Hepatocyte (in vitro differentiated cells): ENCODE measurements around the gene SESN1. TPM values are rescaled to one million over a fixed set of nuclear protein-coding genes. Genes with fewer than 3 reads are reported as not detected.

Experiments used
- DNase-seq: peaks from one replicate; pipeline ENCODE4 v3.0.0-alpha.2; 2016; ENCODE audit warnings: low spot score
- H2AFZ ChIP-seq: fragments of 200-600 bp; sonication (generic); 2 replicates; pipeline ENCODE4 v1.6.0; 2016; ENCODE audit warnings: antibody characterized with exemption, mild to moderate bottlenecking
- H3K27ac ChIP-seq: fragments of 200-600 bp; sonication (generic); 2 replicates; pipeline ENCODE4 v1.5.1; 2016; ENCODE audit warnings: mild to moderate bottlenecking
- H3K27me3 ChIP-seq: fragments of 200-600 bp; sonication (generic); 2 replicates; pipeline ENCODE4 v1.6.1; 2016
- H3K36me3 ChIP-seq: fragments of 200-600 bp; sonication (generic); replicated peaks from 2 replicates; pipeline ENCODE4 v1.5.1; 2016; ENCODE audit warnings: low read depth; ENCODE audit not compliant: insufficient read depth
- H3K4me1 ChIP-seq: fragments of 200-600 bp; sonication (generic); 2 replicates; pipeline ENCODE4 v1.5.1; 2016; ENCODE audit warnings: mild to moderate bottlenecking, moderate library complexity; ENCODE audit not compliant: insufficient read depth
- H3K4me2 ChIP-seq: fragments of 200-600 bp; sonication (generic); 2 replicates; pipeline ENCODE4 v1.6.0; 2016
- H3K4me3 ChIP-seq: fragments of 200-600 bp; sonication (generic); 2 replicates; pipeline ENCODE4 v1.5.1; 2016; ENCODE audit warnings: mild to moderate bottlenecking
- H3K79me2 ChIP-seq: fragments of 200-600 bp; sonication (generic); 2 replicates; pipeline ENCODE4 v1.6.0; 2017; ENCODE audit warnings: mild to moderate bottlenecking
- H3K9me2 ChIP-seq: fragments of 200-600 bp; sonication (generic); replicated peaks from 2 replicates; pipeline ENCODE4 v1.6.0; 2017; ENCODE audit warnings: mild to moderate bottlenecking; ENCODE audit not compliant: insufficient read depth
- H3K9me3 ChIP-seq: fragments of 200-600 bp; sonication (generic); 2 replicates; pipeline ENCODE4 v1.5.1; 2016; ENCODE audit warnings: low read depth, mild to moderate bottlenecking
- H4K20me1 ChIP-seq: fragments of 200-600 bp; sonication (generic); 2 replicates; pipeline ENCODE4 v1.6.0; 2016; ENCODE audit warnings: mild to moderate bottlenecking; ENCODE audit not compliant: insufficient read depth, poor library complexity, severe bottlenecking
- EZH2 ChIP-seq: fragments of 200-600 bp; sonication (generic); IDR thresholded peaks from 2 replicates; pipeline ENCODE4 v1.6.1; 2016; ENCODE audit warnings: antibody characterized with exemption, mild to moderate bottlenecking, borderline replicate concordance
- EZH2phosphoT487 ChIP-seq: fragments of 200-600 bp; sonication (generic); IDR thresholded peaks from one replicate; pipeline ENCODE4 v1.6.1; 2018; ENCODE audit warnings: antibody characterized with exemption, mild to moderate bottlenecking, low read depth, moderate library complexity; ENCODE audit not compliant: unreplicated experiment, severe bottlenecking
- WGBS: methylation state at CpG from one replicate; pipeline ENCODE4 v1.1.6; 2016; ENCODE audit warnings: low lambda C conversion rate; ENCODE audit errors: missing lambda C conversion rate; 5-methylcytosine and 5-hydroxymethylcytosine counted together
- polyA plus RNA-seq: library from polyadenylated mRNA; unstranded; fragments of >200 nt; fragmentation: Nextera tagmentation; extraction: Ambion mirVana; gene quantifications from 2 replicates; pipeline ENCODE4 v1.2.1, GENCODE V29; 2016
- total RNA-seq: library from RNA; depleted of rRNA; stranded (reverse); fragments of >200 nt; gene quantifications from 2 replicates; pipeline ENCODE4 v1.2.3, GENCODE V29; 2014
- TF ChIP-seq, protein P1 (sequence below): fragments of 200-600 bp; sonication (generic); IDR thresholded peaks from 2 replicates; pipeline ENCODE4 v1.5.1; 2016; ENCODE audit warnings: antibody characterized with exemption, mild to moderate bottlenecking; ENCODE audit not compliant: poor library complexity

Gene SESN1
- total and polyA plus RNA-seq, 2 experiments from 2014 or later, result 29.1 to 59.1 TPM

GRCh38 chr6:108966855-108967755 lies 127.5 kb downstream of the SESN1 start:
- Histone ChIP-seq H3K36me3 (no peaks in the 10 kb centered on the region), H3K27ac (peak overlapping the region; percentile 64), H3K27me3 (no peaks in the 10 kb centered on the region), H3K4me3 (no peak overlapping the region), H4K20me1 (no peaks in the 10 kb centered on the region), H3K4me2 (peak overlapping the region; percentile 32), H3K79me2 (no peaks in the 10 kb centered on the region), H3K4me1 (peaks cover 10% of the 10 kb centered on the region), H3K9me2 (no peaks in the 10 kb centered on the region), H2AFZ (peak overlapping the region; percentile 33), H3K9me3 (no peaks in the 10 kb centered on the region)
- peak; percentile 55 for DNase-seq
- no peak for TF ChIP-seq EZH2
- TF ChIP-seq, protein P1, sequence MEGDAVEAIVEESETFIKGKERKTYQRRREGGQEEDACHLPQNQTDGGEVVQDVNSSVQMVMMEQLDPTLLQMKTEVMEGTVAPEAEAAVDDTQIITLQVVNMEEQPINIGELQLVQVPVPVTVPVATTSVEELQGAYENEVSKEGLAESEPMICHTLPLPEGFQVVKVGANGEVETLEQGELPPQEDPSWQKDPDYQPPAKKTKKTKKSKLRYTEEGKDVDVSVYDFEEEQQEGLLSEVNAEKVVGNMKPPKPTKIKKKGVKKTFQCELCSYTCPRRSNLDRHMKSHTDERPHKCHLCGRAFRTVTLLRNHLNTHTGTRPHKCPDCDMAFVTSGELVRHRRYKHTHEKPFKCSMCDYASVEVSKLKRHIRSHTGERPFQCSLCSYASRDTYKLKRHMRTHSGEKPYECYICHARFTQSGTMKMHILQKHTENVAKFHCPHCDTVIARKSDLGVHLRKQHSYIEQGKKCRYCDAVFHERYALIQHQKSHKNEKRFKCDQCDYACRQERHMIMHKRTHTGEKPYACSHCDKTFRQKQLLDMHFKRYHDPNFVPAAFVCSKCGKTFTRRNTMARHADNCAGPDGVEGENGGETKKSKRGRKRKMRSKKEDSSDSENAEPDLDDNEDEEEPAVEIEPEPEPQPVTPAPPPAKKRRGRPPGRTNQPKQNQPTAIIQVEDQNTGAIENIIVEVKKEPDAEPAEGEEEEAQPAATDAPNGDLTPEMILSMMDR, result no peak
- TF ChIP-seq EZH2phosphoT487, result no peak
- WGBS, result 63% methylated on average over 12 of the region's 12 CpGs

- WGBS, result 92% methylated on average over 5 of the region's 5 CpGs
- TF ChIP-seq EZH2 (no peak), EZH2phosphoT487 (no peak)
- TF ChIP-seq, protein P1, result no peak
Measured at GRCh38 chr6:108966251-108966650, 128.4 kb downstream of the SESN1 start.

GRCh38 chr6:108961985-108962384 lies 132.7 kb downstream of the SESN1 start:
- Histone ChIP-seq H3K4me1 (peaks cover 10% of the 10 kb centered on the region), H3K79me2 (no peaks in the 10 kb centered on the region), H2AFZ (no peak overlapping the region), H3K36me3 (no peaks in the 10 kb centered on the region), H3K9me3 (no peaks in the 10 kb centered on the region), H4K20me1 (no peaks in the 10 kb centered on the region), H3K4me3 (no peak overlapping the region), H3K9me2 (no peaks in the 10 kb centered on the region), H3K27me3 (no peaks in the 10 kb centered on the region), H3K4me2 (no peak overlapping the region), H3K27ac (no peak overlapping the region)
- 90% methylated on average over 6 of the region's 6 CpGs for WGBS
- DNase-seq, result no peak
- TF ChIP-seq, protein P1, result no peak
- TF ChIP-seq EZH2phosphoT487, result no peak
- TF ChIP-seq EZH2, result no peak

More at GRCh38 chr6:108966251-108966650, 128.4 kb downstream of the SESN1 start:
- H3K9me3 ChIP-seq, result no peaks in the 10 kb centered on the region
- peak overlapping the region; percentile 33 for H2AFZ ChIP-seq
- H3K79me2 ChIP-seq, result no peaks in the 10 kb centered on the region
- no peaks in the 10 kb centered on the region for H3K9me2 ChIP-seq
- no peak for DNase-seq
- no peaks in the 10 kb centered on the region for H3K27me3 ChIP-seq
- H3K36me3 ChIP-seq, result no peaks in the 10 kb centered on the region
- H3K4me3 ChIP-seq, result no peak overlapping the region
- H3K4me1 ChIP-seq, result peaks cover 10% of the 10 kb centered on the region
- H3K27ac ChIP-seq, result peak overlapping the region; percentile 64
- H4K20me1 ChIP-seq, result no peaks in the 10 kb centered on the region
- no peak overlapping the region for H3K4me2 ChIP-seq
